Amniotic stem cell (primary cell): ENCODE data around the gene MUC20.
"Not testable (repeated sequence)": the region's sequence is repeated elsewhere in the genome, so short reads cannot be mapped to it uniquely, and the experiment has no call there.

ENCODE experiments used
- DNase-seq: peaks from one replicate; lab custom pipeline; 2025; lab: John Stamatoyannopoulos, UW

Gene MUC20

GRCh38 chr3:195711091-195711812 is 9.5 kb upstream of the MUC20 start:
- not testable (repeated sequence) for DNase-seq

GRCh38 chr3:195711813-195712534 is 8.8 kb upstream of the MUC20 start:
- no peak for DNase-seq

GRCh38 chr3:195712535-195712910 is 8.3 kb upstream of the MUC20 start:
- not testable (repeated sequence) for DNase-seq

- DNase-seq, result not testable (repeated sequence)
Observed at GRCh38 chr3:195713150-195713549, 7.6 kb upstream of the MUC20 start.

GRCh38 chr3:195714380-195715011 is 6.3 kb upstream of the MUC20 start:
- no peak for DNase-seq

GRCh38 chr3:195715134-195715533 is 5.6 kb upstream of the MUC20 start:
- no peak for DNase-seq

- DNase-seq, result no peak
Observed at GRCh38 chr3:195715583-195716266, 5.1 kb upstream of the MUC20 start.

GRCh38 chr3:195717416-195717815 is 3.4 kb upstream of the MUC20 start:
- no peak for DNase-seq

GRCh38 chr3:195717852-195718476 is 2.8 kb upstream of the MUC20 start:
- no peak for DNase-seq

- no peak for DNase-seq
Observed at GRCh38 chr3:195718477-195718984, 2.2 kb upstream of the MUC20 start.

- not testable (repeated sequence) for DNase-seq
Observed at GRCh38 chr3:195719514-195720254, 1.1 kb upstream of the MUC20 start.

- not testable (repeated sequence) for DNase-seq
Observed at GRCh38 chr3:195722139-195722995, 1.6 kb downstream of the MUC20 start.

- DNase-seq, result not testable (repeated sequence)
Observed at GRCh38 chr3:195722996-195723345, 2.2 kb downstream of the MUC20 start.

- DNase-seq, result not testable (repeated sequence)
Observed at GRCh38 chr3:195724363-195724762, 3.6 kb downstream of the MUC20 start.

- not testable (repeated sequence) for DNase-seq
Observed at GRCh38 chr3:195725916-195726740, 5.3 kb downstream of the MUC20 start.

- no peak for DNase-seq
Observed at GRCh38 chr3:195727606-195728195, 6.9 kb downstream of the MUC20 start.

- not testable (repeated sequence) for DNase-seq
Observed at GRCh38 chr3:195728789-195729188, 8.0 kb downstream of the MUC20 start.

- DNase-seq, result no peak
Observed at GRCh38 chr3:195729476-195730251, 8.9 kb downstream of the MUC20 start.
